CD4-positive, alpha-beta T cell treated with Interferon alpha-2 for 1 hour (primary cell): ENCODE results near the gene ANXA2R.
"Not testable (repeated sequence)": the region's sequence is repeated elsewhere in the genome, so short reads cannot be mapped to it uniquely, and the experiment has no call there.

ENCODE experiments used
- DNase-seq, 2 donors: peaks; one replicate each; pipeline ENCODE4 v3.0.0-alpha.2; 2020 to 2022

The ANXA2R gene

GRCh38 chr5:43055098-43055497 is 15.0 kb upstream of the ANXA2R start:
- DNase-seq, result not testable (repeated sequence)

GRCh38 chr5:43051684-43052083 is 11.6 kb upstream of the ANXA2R start:
- DNase-seq, result no peak

GRCh38 chr5:43050384-43050783 is 10.3 kb upstream of the ANXA2R start:
- DNase-seq, result no peak

- no peak for DNase-seq
Measured at GRCh38 chr5:43049236-43049635, 9.1 kb upstream of the ANXA2R start.

GRCh38 chr5:43046474-43046873 is 6.4 kb upstream of the ANXA2R start:
- DNase-seq, result no peak

GRCh38 chr5:43045236-43045635 is 5.1 kb upstream of the ANXA2R start:
- DNase-seq, result no peak

GRCh38 chr5:43044181-43044914 is 4.2 kb upstream of the ANXA2R start:
- DNase-seq, result no peak

- DNase-seq, result no peak
Measured at GRCh38 chr5:43043400-43043756, 3.3 kb upstream of the ANXA2R start.

- DNase-seq, result peak; percentile 74 to 80
Measured at GRCh38 chr5:43042626-43043399, 2.7 kb upstream of the ANXA2R start.

- DNase-seq, result peak; percentile 93 to 94
Measured at GRCh38 chr5:43042176-43042625, 2.1 kb upstream of the ANXA2R start.

- DNase-seq, result peak; percentile 81 to 84
Measured at GRCh38 chr5:43041669-43042175, 1.6 kb upstream of the ANXA2R start.

- DNase-seq, result peak; percentile 60 to 75
Measured at GRCh38 chr5:43041110-43041668, 1.1 kb upstream of the ANXA2R start.

- DNase-seq, result peak; percentile 77 to 85
Measured at GRCh38 chr5:43039471-43040286, 440 bp downstream of the ANXA2R start.

- no peak for DNase-seq
Measured at GRCh38 chr5:43039152-43039470, 1.0 kb downstream of the ANXA2R start.

- DNase-seq, result peak; percentile 52 to 69
Measured at GRCh38 chr5:43038496-43038989, 1.6 kb downstream of the ANXA2R start.

- peak; percentile 67 to 85 for DNase-seq
Measured at GRCh38 chr5:43037636-43038495, 2.3 kb downstream of the ANXA2R start.

GRCh38 chr5:43036856-43037635 is 3.1 kb downstream of the ANXA2R start:
- DNase-seq, result peak in 1 of 2 donors; percentile 31

GRCh38 chr5:43036409-43036808 is 3.7 kb downstream of the ANXA2R start:
- peak in 1 of 2 donors; percentile 47 for DNase-seq

GRCh38 chr5:43034591-43034968 is 5.5 kb downstream of the ANXA2R start:
- DNase-seq, result no peak

- no peak for DNase-seq
Measured at GRCh38 chr5:43033841-43034590, 6.1 kb downstream of the ANXA2R start.
